B cell (primary cell): ENCODE results near the gene CARD9. TPM values are rescaled to one million over a fixed set of nuclear protein-coding genes. Genes with fewer than 3 reads are reported as not detected.

Source experiments
- ATAC-seq: fragments of 200-7000 bp; cut with Tn5 transposase; one replicate; pipeline ENCODE4 v1.10.0; 2021; ENCODE audit warnings: low read depth, mild to moderate bottlenecking, moderate number of reproducible peaks, moderate library complexity
- CTCF ChIA-PET: fragments of 350-600 bp; sonication (Branson Sonifier 250); formaldehyde crosslinking; loops from one replicate; lab custom pipeline; 2021; ENCODE audit warnings: antibody characterized with exemption, inconsistent platforms; lab: Charles Lee
- POLR2A ChIA-PET: fragments of 350-600 bp; sonication (Branson Sonifier 250); formaldehyde crosslinking; loops from one replicate; lab custom pipeline; 2021; ENCODE audit warnings: antibody characterized with exemption; lab: Charles Lee
- DNase-seq: peaks from one replicate; pipeline ENCODE4 v3.0.0; 2013
- H2AFZ ChIP-seq: 2 replicates; pipeline ENCODE4 v1.6.1; 2012; ENCODE audit warnings: mild to moderate bottlenecking, low read depth, low read length; ENCODE audit not compliant: insufficient read depth, poor library complexity, severe bottlenecking
- H3K27ac ChIP-seq, 2 donors: 1 replicate in 1 of 2; 2 replicates in 1 of 2; pipeline ENCODE4 v1.5.1; 2012 to 2013; ENCODE audit warnings: low read length in 2 of 2, mild to moderate bottlenecking in 2 of 2, moderate library complexity in 1 of 2
- H3K27me3 ChIP-seq, 4 experiments: fragments of 200-600 bp in 1 of 4; sonication (generic) in 1 of 4; replicated peaks in 1 of 4; 1 replicate in 2 of 4; 2 replicates in 2 of 4; pipeline versions ENCODE4 v1.6.1 to v1.7.0; 2013 to 2016; ENCODE audit warnings: low read length in 3 of 4, mild to moderate bottlenecking in 2 of 4, mixed read lengths in 1 of 4, moderate library complexity in 1 of 4; ENCODE audit not compliant: insufficient read depth in 4 of 4, control insufficient read depth in 3 of 4; ENCODE audit errors: control extremely low read depth in 1 of 4
- H3K36me3 ChIP-seq, 2 experiments: replicated peaks in 1 of 2; 1 replicate in 1 of 2; 2 replicates in 1 of 2; pipeline versions ENCODE4 v1.6.1 to v1.7.1; 2013; ENCODE audit warnings: low read length in 1 of 2; ENCODE audit not compliant: insufficient read depth in 2 of 2, control insufficient read depth in 1 of 2; ENCODE audit errors: control extremely low read depth in 1 of 2, extremely low read depth in 1 of 2
- H3K4me1 ChIP-seq, 2 donors: fragments of 200-600 bp in 1 of 2; sonication (generic) in 1 of 2; 1 replicate in 1 of 2; 2 replicates in 1 of 2; pipeline versions ENCODE4 v1.5.1 to v1.6.1; 2013 to 2017; ENCODE audit warnings: low read length in 2 of 2; ENCODE audit not compliant: control insufficient read depth in 2 of 2, insufficient read depth in 2 of 2
- H3K4me2 ChIP-seq: replicated peaks from 2 replicates; pipeline ENCODE3; 2012; ENCODE audit warnings: mild to moderate bottlenecking, low read depth, low read length; ENCODE audit not compliant: poor library complexity, severe bottlenecking
- H3K4me3 ChIP-seq, 5 experiments: fragments of 200-600 bp in 1 of 5; sonication (generic) in 1 of 5; 1 replicate in 3 of 5; 2 replicates in 2 of 5; pipeline versions ENCODE4 v1.5.1 to v1.7.0; 2011 to 2016; ENCODE audit warnings: low read length in 4 of 5, mild to moderate bottlenecking in 4 of 5, low read depth in 2 of 5, control low read depth in 1 of 5, moderate library complexity in 1 of 5; ENCODE audit not compliant: insufficient read depth in 1 of 5; ENCODE audit errors: control extremely low read depth in 1 of 5, extremely low read depth in 1 of 5
- H3K79me2 ChIP-seq: fragments of 200-600 bp; sonication (generic); one replicate; pipeline ENCODE4 v1.6.0; 2016; ENCODE audit warnings: low read length; ENCODE audit not compliant: control insufficient read depth, insufficient read depth
- H3K9ac ChIP-seq: fragments of 200-600 bp; sonication (generic); 2 replicates; pipeline ENCODE4 v1.6.1; 2017; ENCODE audit warnings: mild to moderate bottlenecking, low read length, moderate library complexity
- H3K9me3 ChIP-seq, 3 donors: one replicate each; pipeline versions ENCODE4 v1.6.1 to v1.7.1; 2013; ENCODE audit warnings: low read length in 2 of 3; ENCODE audit not compliant: control insufficient read depth in 2 of 3, insufficient read depth in 1 of 3; ENCODE audit errors: control extremely low read depth in 1 of 3
- H4K20me1 ChIP-seq: 2 replicates; pipeline ENCODE4 v1.6.0; 2012; ENCODE audit warnings: mild to moderate bottlenecking, low read length; ENCODE audit not compliant: insufficient read depth, control insufficient read depth, poor library complexity, severe bottlenecking
- H3K27ac Mint-ChIP-seq: one replicate; pipeline ENCODE4 v1.8.0; 2021; ENCODE audit warnings: mixed read lengths
- H3K27me3 Mint-ChIP-seq: one replicate; pipeline ENCODE4 v1.8.0; 2021; ENCODE audit warnings: mixed read lengths
- H3K4me1 Mint-ChIP-seq: one replicate; pipeline ENCODE4 v1.8.0; 2021; ENCODE audit warnings: mixed read lengths
- H3K4me3 Mint-ChIP-seq: one replicate; pipeline ENCODE4 v1.8.0; 2021; ENCODE audit warnings: mixed read lengths
- H3K9me3 Mint-ChIP-seq: one replicate; pipeline ENCODE4 v1.8.0; 2022; ENCODE audit warnings: mixed read lengths; ENCODE audit not compliant: insufficient read depth
- EZH2 ChIP-seq: IDR thresholded peaks from 2 replicates; pipeline ENCODE4 v1.6.1; 2012; ENCODE audit warnings: borderline replicate concordance, low read depth, mild to moderate bottlenecking, moderate library complexity, low read length; ENCODE audit not compliant: insufficient read depth, poor library complexity, severe bottlenecking
- WGBS: methylation state at CpG from one replicate; pipeline ENCODE4 v1.1.5; 2013; ENCODE audit warnings: missing lambda C conversion rate; ENCODE audit not compliant: insufficient coverage; 5-methylcytosine and 5-hydroxymethylcytosine counted together
- intact Hi-C: fragments of 100-400 bp; cut with micrococcal nuclease; formaldehyde crosslinking; loops from one replicate; pipeline ENCODE4 v1.10.0; 2022
- polyA plus RNA-seq: library from polyadenylated mRNA; depleted of rRNA; stranded (reverse); fragments of >200 nt; gene quantifications from 2 replicates; pipeline ENCODE4 v1.2.3, GENCODE V29; 2012
- total RNA-seq, 2 donors: library from RNA; stranded (reverse); fragments of 120-200 nt in 1 of 2; gene quantifications; 1 replicate in 1 of 2; 2 replicates in 1 of 2; pipeline versions ENCODE4 v1.2.3 to v1.2.4, GENCODE V29; 2013 to 2022
- TF ChIP-seq, protein P1 (sequence below): fragments of 200-600 bp; IDR thresholded peaks from one replicate; pipeline ENCODE4 v1.8.0; 2022; ENCODE audit warnings: antibody characterized with exemption, mild to moderate bottlenecking

The CARD9 gene
- total and polyA plus RNA-seq, 2 donors (not counting 1 experiment from before 2014, with no cell fraction given): 0.57 to 1.1 TPM

DNA sequence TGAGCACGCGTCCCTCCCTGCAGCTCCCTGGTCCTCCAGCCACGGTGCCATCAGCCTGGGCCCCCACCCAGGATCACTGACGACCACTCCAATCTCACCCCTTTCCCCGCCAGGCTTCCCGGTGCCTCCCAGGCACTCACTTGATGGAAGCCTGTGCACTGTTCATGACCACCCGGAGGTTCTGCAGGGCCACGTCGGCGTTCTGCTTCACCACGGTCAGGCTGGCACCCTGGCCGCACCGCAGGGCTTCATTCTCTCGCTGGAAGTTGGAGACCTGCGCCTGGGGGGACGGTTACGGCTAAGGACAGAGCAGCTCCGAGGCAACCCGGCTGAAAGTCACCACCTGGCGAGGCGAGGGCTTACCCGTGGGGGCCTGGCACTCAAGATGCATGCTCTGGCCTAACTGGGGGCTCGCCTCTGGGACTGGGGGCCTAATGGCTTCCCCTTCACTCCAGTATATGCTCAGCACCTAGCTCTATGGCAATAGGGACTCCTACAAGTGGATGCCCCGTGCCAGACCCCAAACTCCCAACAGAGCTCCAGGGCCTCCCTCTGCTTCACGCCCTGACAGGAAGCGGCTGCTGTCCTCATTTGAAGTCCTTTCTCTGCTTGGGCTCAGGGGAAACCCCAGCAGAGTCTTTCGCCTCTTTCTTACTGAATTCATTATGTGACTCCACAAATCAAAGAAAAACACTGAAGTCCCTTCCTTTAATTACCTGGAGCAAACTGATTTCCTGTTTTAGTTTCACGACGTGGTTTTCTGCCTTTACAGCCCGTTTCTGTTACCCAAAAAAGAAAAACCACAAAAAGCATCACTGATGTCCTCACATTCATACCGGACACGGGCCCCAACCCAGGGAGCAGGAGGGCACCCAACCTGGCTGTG, 30.7 kb upstream of the CARD9 start:
- WGBS: 59% methylated on average over 32 of the region's 32 CpGs
- ATAC-seq (no peak), DNase-seq (peak; percentile 48)
- Histone ChIP-seq H3K79me2 (peaks cover 44% of the 10 kb centered on the region), H4K20me1 (peaks cover 12% of the 10 kb centered on the region), H2AFZ (no peak overlapping the region), H3K9ac (no peak overlapping the region), H3K4me3 (peak overlapping the region in 1 of 5 experiments; percentile 2), H3K36me3 (peaks cover 0 to 28% of the 10 kb centered on the region in 2 experiments), H3K4me2 (peak overlapping the region; percentile 70), H3K9me3 (no peaks in the 10 kb centered on the region), H3K27ac (peak overlapping the region; percentile 58 to 73), H3K4me1 (peaks cover 40 to 50% of the 10 kb centered on the region in 2 donors), H3K27me3 (no peaks in the 10 kb centered on the region)
- POLR2A ChIA-PET: interaction anchor here (0.9 to 1.3 kb wide), 2 partner anchors 11 to 41 kb away, joined by 3 to 4 read pairs; partner anchors contain the start of gene DNLZ
- no peaks in the 10 kb centered on the region for H3K9me3 Mint-ChIP-seq
- H3K27me3 Mint-ChIP-seq: no peaks in the 10 kb centered on the region
- CTCF ChIA-PET: no interaction called here
- peak overlapping the region; percentile 49 for H3K4me3 Mint-ChIP-seq
- intact Hi-C loops: loop anchor here (5.0 kb wide), 1 partner anchor 162 kb away; no protein-coding TSS in a partner anchor
- peak overlapping the region; percentile 87 for H3K27ac Mint-ChIP-seq
- TF ChIP-seq, protein P1, sequence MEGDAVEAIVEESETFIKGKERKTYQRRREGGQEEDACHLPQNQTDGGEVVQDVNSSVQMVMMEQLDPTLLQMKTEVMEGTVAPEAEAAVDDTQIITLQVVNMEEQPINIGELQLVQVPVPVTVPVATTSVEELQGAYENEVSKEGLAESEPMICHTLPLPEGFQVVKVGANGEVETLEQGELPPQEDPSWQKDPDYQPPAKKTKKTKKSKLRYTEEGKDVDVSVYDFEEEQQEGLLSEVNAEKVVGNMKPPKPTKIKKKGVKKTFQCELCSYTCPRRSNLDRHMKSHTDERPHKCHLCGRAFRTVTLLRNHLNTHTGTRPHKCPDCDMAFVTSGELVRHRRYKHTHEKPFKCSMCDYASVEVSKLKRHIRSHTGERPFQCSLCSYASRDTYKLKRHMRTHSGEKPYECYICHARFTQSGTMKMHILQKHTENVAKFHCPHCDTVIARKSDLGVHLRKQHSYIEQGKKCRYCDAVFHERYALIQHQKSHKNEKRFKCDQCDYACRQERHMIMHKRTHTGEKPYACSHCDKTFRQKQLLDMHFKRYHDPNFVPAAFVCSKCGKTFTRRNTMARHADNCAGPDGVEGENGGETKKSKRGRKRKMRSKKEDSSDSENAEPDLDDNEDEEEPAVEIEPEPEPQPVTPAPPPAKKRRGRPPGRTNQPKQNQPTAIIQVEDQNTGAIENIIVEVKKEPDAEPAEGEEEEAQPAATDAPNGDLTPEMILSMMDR: no peak
- no peak for TF ChIP-seq EZH2
- peaks cover 50% of the 10 kb centered on the region for H3K4me1 Mint-ChIP-seq

DNA sequence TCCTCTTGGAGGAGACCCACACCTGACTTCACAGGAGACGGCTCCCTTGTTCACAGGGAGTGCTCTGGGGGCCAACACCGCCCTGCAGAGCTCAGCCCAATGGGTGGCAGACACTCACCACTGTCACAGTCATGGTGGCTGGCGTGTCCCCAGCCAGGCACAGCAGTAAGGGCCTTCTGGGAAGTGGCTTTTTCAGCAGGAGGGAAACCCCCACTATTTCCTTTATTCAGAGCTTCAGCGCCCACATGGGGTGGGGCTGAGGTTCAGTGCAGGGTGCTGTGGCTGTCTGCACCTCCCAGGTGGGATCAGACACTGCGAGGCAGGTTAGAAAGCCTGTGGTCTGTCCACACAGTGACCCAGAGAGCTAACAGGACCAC, 30.1 kb upstream of the CARD9 start:
- H3K9ac ChIP-seq: no peak overlapping the region

More for the DNA sequence above, 30.1 kb upstream of the CARD9 start:
- H3K27me3 Mint-ChIP-seq: no peaks in the 10 kb centered on the region
- H3K9me3 Mint-ChIP-seq: no peaks in the 10 kb centered on the region
- TF ChIP-seq, protein P1: no peak
- TF ChIP-seq EZH2: no peak
- H3K4me3 Mint-ChIP-seq: peak overlapping the region; percentile 49
- 5% methylated on average over 4 of the region's 5 CpGs for WGBS
- no peaks in the 10 kb centered on the region for H3K27me3 ChIP-seq
- peaks cover 40 to 50% of the 10 kb centered on the region in 2 donors for H3K4me1 ChIP-seq
- intact Hi-C loops: loop anchor here (5.0 kb wide), 1 partner anchor 161 kb away; no protein-coding TSS in a partner anchor
- ATAC-seq: peak; percentile 57
- peak overlapping the region; percentile 58 to 73 for H3K27ac ChIP-seq
- peak overlapping the region; percentile 10 for H2AFZ ChIP-seq
- peak overlapping the region; percentile 70 for H3K4me2 ChIP-seq
- DNase-seq: peak; percentile 82
- ChIA-PET POLR2A (interaction anchor here (0.9 to 1.3 kb wide), 2 partner anchors 11 to 40 kb away, joined by 3 to 4 read pairs; partner anchors contain the start of gene DNLZ), CTCF (no interaction called here)
- peaks cover 0 to 28% of the 10 kb centered on the region in 2 experiments for H3K36me3 ChIP-seq
- peaks cover 18% of the 10 kb centered on the region for H4K20me1 ChIP-seq
- H3K4me3 ChIP-seq: peak overlapping the region in 1 of 5 experiments; percentile 2
- peaks cover 50% of the 10 kb centered on the region for H3K4me1 Mint-ChIP-seq
- peaks cover 44% of the 10 kb centered on the region for H3K79me2 ChIP-seq
- H3K9me3 ChIP-seq: no peaks in the 10 kb centered on the region
- peak overlapping the region; percentile 87 for H3K27ac Mint-ChIP-seq
